ENCODE data around the gene MAGEA6.
"Not testable (repeated sequence)": the region's sequence is repeated elsewhere in the genome, so short reads cannot be mapped to it uniquely, and the experiment has no call there.

The MAGEA6 gene

GRCh38 chrX:152735101-152735500 lies 34.4 kb downstream of the MAGEA6 start:
- Histone ChIP-seq H3K4me3 (no peak overlapping the region), H3K27ac (no peak overlapping the region)

GRCh38 chrX:152734143-152734858 lies 35.2 kb downstream of the MAGEA6 start:
- not testable (repeated sequence) for H3K27ac ChIP-seq, H3K4me3 ChIP-seq

- Histone ChIP-seq H3K4me3 (no peak within 1 kb of the TSS), H3K27ac (no peak within 1 kb of the TSS)
Observed at GRCh38 chrX:152733261-152733975, 36.1 kb downstream of the MAGEA6 start, which contains the start of the genes CSAG1 and MAGEA12. Gene CSAG1 (minus strand): TSS chrX:152733721. CDS start chrX:152732460, 1,261 bp downstream. Gene MAGEA12 (plus strand): TSS chrX:152733757. CDS start chrX:152736162, 2,405 bp downstream.

GRCh38 chrX:152725409-152725808 lies 44.1 kb downstream of the MAGEA6 start:
- Histone ChIP-seq H3K4me3 (no peak overlapping the region), H3K27ac (no peak overlapping the region)
